GM19238 (cell line): ENCODE data around the gene CFHR1.

ENCODE experiments used
- DNase-seq: peaks from one replicate; pipeline ENCODE4 v3.0.0; 2011; ENCODE audit warnings: low spot score; ENCODE audit not compliant: insufficient read length

CFHR1 gene

DNA sequence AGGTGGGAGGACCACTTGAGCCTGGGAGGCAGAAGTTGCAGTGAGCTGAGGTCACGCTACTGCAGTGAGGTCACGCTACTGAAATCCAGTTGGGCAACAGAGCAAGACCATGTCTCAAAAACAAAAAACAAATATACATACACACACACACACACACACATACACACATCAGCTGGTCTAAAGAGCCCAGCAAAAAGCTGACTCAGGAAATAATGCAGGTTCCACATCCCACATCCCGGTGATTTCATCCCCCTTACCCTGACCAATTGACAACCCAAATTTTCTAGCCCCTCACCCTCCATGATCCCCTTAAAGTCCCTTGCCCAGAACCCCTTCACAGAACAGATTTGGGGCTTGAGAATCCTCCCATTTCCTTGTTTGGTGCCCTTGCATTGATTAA is 56.4 kb downstream of the CFHR1 start:
- DNase-seq = no peak

DNA sequence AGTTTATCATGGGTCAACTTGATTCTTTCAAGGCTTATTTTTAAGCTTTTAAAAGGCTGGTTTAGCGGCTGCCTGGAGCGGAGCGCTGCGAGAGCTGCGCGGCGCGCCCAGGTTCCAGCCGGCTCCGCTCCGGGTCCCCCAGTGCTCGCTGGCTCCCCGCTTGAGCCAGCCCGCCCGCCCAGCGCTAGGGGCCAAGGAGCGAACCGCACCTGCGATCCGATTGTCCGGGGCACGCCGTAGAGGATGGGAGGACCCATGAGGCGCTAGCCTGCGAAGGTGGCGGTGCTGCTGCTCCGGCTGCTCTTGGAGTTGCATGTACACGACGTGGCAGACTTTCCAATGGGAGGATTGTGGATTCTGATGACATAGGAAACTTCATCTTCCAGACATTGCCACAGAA is 58.4 kb downstream of the CFHR1 start:
- no peak for DNase-seq
